NB4 (cell line): ENCODE measurements around the gene PIK3CA.
A peak's percentile ranks its signal among the peaks of the same experiment; 100 is the strongest.
"Not testable (repeated sequence)": the region's sequence is repeated elsewhere in the genome, so short reads cannot be mapped to it uniquely, and the experiment has no call there.

ENCODE experiments used
- DNase-seq: peaks from one replicate; pipeline ENCODE4 v3.0.0; 2010; ENCODE audit warnings: low read depth
- H3K4me3 ChIP-seq: one replicate; pipeline ENCODE4 v1.5.1; 2011; ENCODE audit warnings: mild to moderate bottlenecking, low read depth, low read length, moderate library complexity
- CTCF ChIP-seq: IDR thresholded peaks from one replicate; pipeline ENCODE4 v1.5.1; 2012; ENCODE audit warnings: low read depth, low read length
- MYC ChIP-seq: IDR thresholded peaks from 2 replicates; pipeline ENCODE4 v1.6.1; 2011; ENCODE audit warnings: low read depth, low read length
- POLR2A ChIP-seq: IDR thresholded peaks from 2 replicates; pipeline ENCODE4 v1.6.1; 2011; ENCODE audit warnings: mild to moderate bottlenecking; ENCODE audit not compliant: insufficient read length; ENCODE audit errors: extremely low read depth
- TF ChIP-seq, protein P1 (sequence below): IDR thresholded peaks from 2 replicates; pipeline ENCODE4 v1.6.1; 2011; ENCODE audit warnings: low read depth, low read length

The PIK3CA gene

GRCh38 chr3:179264449-179264848, 116.3 kb downstream of the PIK3CA start:
- H3K4me3 ChIP-seq = no peak overlapping the region
- TF ChIP-seq MYC (no peak), CTCF (no peak), POLR2A (no peak)
- TF ChIP-seq, protein P1, sequence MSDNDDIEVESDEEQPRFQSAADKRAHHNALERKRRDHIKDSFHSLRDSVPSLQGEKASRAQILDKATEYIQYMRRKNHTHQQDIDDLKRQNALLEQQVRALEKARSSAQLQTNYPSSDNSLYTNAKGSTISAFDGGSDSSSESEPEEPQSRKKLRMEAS = no peak
- DNase-seq = no peak

DNA sequence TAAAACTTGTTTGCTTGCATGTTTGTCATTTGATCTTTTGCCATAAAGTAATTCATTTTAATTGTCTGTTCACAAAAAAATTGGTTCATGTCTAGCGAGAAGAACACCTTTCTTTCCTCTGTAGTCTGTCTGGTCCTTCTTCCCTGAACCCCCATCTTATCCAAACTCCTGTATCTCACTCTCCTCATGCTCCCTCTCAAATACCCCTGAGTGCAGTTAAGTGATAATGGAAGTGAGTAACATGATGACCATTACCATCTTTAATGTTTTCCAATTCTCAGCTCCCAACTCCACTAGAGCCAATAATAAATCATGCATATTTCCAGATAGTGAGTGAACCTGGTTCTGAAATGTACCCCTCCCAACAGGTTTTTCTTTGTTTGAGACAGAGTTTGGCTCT, 116.9 kb downstream of the PIK3CA start:
- TF ChIP-seq, protein P1 = no peak
- TF ChIP-seq POLR2A (no peak), MYC (no peak), CTCF (no peak)
- no peak overlapping the region for H3K4me3 ChIP-seq
- DNase-seq = no peak

DNA sequence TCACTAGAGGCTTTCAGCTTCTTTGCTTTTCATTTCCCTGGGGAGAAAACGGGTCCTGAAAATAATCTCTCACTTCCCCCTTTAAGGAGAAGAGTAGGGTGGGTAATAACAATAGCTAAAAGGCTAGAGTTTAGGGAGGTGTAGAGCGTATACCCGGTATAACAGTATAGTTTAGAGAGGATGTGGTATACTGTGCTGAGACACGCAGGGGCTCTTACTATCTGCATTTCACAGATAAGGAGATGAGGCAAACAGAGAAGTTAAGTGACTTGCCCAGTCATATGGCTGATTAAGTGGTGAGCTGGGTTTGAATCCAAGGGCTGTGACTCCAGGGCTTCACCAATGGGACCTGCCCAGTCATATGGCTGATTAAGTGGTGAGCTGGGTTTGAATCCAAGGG, 117.7 kb downstream of the PIK3CA start:
- H3K4me3 ChIP-seq = no peak overlapping the region
- no peak for TF ChIP-seq POLR2A
- DNase-seq = peak; percentile 66

- TF ChIP-seq MYC = peak; percentile 39; the same call in 1 of the 2 replicates
- TF ChIP-seq CTCF = no peak
- TF ChIP-seq, protein P1 = peak; percentile 73
- TF ChIP-seq POLR2A = no peak
- H3K4me3 ChIP-seq = no peak overlapping the region
- DNase-seq = peak; percentile 33
Observed at GRCh38 chr3:179266701-179267211, 118.6 kb downstream of the PIK3CA start.

GRCh38 chr3:179268400-179269051, 120.4 kb downstream of the PIK3CA start:
- peak; percentile 72 for DNase-seq
- TF ChIP-seq POLR2A (peak; percentile 36), MYC (no peak)

DNA sequence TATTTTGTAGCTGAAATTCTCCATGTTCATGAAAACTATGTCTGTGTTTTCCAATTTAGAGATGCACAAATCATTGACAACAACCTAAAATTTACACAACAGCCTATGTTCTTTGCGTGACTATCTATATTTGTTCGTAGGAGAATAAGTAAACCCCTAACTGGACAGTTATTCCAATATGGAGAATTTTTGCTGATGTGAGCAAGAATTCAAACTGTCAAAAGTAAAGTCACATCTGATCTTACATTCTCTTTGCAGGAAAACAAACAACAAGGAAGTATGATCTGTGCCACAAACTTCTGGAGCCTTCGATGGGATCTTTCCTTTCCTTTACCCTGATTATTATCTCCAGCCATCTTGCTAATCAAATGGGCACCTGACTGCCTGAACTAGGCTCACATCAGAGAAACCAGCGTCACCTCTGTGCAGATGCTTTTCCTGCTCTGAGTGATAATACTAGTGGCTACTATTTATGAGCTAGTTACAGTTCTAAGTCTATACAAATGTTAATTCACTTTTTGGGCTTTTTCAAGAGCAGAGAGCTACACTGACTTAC, 121.1 kb downstream of the PIK3CA start:
- DNase-seq = no peak
- no peak for TF ChIP-seq MYC
- no peak for TF ChIP-seq POLR2A
- TF ChIP-seq, protein P1 = no peak
- TF ChIP-seq CTCF = no peak
- H3K4me3 ChIP-seq = no peak overlapping the region

More at GRCh38 chr3:179268400-179269051, 120.4 kb downstream of the PIK3CA start:
- H3K4me3 ChIP-seq = no peak overlapping the region

DNA sequence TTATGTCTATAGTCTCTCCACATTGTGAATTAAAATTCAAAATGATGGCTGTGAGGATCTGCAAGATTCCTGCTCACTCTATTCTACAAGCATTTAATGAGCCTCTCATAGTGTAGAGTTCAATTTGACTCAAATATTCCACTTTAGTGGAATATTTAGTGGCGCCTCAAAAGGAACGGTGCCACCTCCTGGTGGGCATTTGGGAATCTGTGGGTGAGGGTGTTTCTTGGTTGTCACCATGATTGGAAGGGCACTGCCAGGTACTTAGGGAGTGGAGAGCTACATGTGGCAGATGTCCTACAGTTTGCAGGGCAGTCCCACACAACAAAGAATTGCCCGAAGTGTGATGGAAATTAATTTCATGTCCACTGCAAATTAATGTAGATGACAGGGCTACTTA, 124.2 kb downstream of the PIK3CA start:
- H3K4me3 ChIP-seq = no peak overlapping the region
- no peak for DNase-seq
- TF ChIP-seq CTCF (peak; percentile 9), POLR2A (no peak), MYC (no peak)
- TF ChIP-seq, protein P1 = no peak

GRCh38 chr3:179274434-179274833, 126.3 kb downstream of the PIK3CA start:
- DNase-seq, H3K4me3 ChIP-seq: not testable (repeated sequence)
